HG03354 (cell line): ENCODE data around the gene PIPOX.

Experiments
- ATAC-seq: cut with Tn5 transposase; IDR thresholded peaks from one replicate; pipeline ENCODE4 v1.9.1; 2021; ENCODE audit warnings: mild to moderate bottlenecking; ENCODE audit not compliant: unreplicated experiment, poor library complexity, severe bottlenecking

PIPOX gene

DNA sequence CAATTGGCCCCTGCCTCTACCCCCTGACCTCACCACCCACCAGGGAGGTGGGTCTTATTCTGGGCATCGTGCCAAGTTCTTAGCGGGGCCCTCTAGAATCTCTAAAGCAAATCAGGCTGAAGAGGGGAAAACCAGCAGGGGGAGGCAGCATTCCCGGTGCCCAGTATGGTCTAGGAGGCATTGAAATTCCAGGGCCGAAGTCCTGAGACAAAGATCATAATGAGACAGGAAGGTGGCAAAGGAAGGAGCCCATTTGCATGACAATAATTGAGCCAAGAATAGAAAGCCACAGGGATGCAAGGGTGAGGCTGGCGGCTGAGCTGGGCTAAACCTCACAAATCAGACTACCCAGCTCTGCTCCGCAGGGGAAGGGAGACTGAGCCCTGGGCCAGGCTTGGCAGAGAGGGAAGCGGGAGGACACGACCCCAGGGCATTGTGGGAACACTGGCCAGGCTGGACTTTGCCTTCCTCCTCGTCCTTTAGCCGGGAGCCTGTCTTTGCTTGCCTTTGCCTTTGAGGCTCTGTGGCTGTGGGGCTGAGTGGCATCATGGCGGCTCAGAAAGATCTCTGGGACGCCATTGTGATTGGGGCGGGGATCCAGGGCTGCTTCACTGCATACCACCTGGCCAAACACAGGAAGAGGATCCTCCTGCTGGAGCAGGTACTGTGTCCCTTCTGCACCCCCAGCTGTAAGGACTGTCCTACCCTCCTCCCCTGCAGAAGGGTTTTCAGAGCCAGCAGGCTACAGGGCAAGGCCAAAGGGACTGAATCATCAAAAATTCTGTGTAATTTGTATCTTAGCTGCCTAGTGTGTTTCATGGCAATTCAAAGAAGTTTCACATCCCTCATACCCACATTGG, at the start of gene PIPOX:
Gene PIPOX (plus strand): TSS at position 463 of the 860 bp plus-strand sequence. CDS start 85 bp downstream, at position 548.
- ATAC-seq, result no peak

DNA sequence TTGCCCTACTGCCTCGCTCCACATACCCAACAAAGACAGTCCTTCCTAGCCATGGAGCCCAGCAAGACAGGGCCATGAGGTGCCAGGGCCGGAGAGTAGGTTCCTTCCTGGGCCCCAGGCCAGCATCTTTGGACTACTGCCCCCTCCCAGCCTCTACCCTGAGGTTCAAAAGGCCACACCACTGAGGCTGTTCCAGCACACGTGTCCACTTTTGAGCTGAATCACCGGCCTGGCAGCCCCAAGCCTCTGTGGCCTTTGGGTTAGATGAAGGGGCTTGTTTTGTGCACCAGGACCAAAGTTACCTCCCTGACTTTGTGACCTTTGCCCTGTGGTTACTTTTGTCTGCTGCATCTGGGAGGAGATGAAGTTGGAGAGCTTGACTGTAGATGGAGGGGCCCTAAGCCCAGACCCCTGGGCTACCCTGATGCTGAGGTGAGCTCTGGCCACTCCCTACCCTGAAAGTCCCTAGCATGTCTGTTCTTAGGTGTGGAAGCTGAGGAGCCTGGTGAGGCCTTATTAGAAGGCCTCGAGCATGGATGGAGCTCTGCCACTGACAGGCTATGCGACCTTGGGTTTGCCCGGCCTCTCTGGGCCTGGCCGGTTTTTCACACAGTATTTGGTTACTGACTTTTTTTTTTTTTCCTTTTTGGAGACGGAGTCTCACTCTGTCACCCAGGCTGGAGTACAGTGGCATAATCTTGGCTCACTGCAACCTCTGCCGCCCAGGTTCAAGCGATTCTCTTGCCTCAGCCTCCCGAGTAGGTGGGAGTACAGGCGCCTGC, 49.1 kb upstream of the PIPOX start:
- no peak for ATAC-seq

- ATAC-seq, result no peak
These were observed 46.3 kb upstream of the PIPOX start for GRCh38 chr17:28996554-28997096.

DNA sequence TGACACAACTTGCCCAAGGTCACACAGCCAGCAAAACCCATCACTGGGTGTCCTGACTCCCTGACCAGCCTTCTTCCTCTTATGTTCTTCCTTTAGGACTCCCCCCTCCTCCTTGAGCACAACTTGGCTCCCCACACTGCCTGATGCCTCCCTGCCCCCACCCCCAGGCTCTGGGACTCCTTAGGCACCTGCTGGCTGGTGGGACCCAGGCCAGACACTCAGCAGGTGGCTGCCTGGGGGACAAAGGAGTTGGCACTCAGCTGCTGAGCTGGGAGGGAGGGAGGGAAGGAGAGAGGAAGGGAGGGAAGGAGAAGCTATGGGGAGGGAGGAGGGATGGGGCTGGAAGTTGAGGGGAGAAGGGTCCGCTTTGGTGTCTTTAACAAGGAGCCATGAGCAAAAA, 45.1 kb upstream of the PIPOX start:
- ATAC-seq, result no peak

GRCh38 chr17:28999206-28999605, 43.7 kb upstream of the PIPOX start:
- no peak for ATAC-seq

GRCh38 chr17:29000973-29001372, 42.0 kb upstream of the PIPOX start:
- ATAC-seq, result no peak

- ATAC-seq, result no peak
These were observed 40.1 kb upstream of the PIPOX start for GRCh38 chr17:29002811-29003210.

DNA sequence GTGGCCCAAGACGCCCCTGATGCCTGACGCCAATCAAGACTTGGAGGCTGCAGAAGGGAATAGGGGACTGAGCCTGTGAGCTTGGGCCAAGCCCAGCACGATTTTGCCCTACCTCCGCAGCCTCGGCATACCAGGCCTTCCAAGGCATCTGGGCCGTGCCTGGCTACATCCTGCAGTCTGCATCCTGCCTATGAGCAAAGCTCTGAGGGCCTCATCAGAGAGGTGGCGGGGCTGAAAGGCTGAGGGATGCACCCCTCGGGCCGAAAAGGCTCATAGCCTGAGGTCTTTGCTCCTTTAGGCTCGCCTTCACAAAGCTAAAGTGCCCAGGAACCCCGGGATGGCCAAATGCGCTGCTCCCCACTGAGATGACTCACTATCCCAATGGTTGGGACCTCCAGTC, 39.7 kb upstream of the PIPOX start:
- ATAC-seq, result no peak

DNA sequence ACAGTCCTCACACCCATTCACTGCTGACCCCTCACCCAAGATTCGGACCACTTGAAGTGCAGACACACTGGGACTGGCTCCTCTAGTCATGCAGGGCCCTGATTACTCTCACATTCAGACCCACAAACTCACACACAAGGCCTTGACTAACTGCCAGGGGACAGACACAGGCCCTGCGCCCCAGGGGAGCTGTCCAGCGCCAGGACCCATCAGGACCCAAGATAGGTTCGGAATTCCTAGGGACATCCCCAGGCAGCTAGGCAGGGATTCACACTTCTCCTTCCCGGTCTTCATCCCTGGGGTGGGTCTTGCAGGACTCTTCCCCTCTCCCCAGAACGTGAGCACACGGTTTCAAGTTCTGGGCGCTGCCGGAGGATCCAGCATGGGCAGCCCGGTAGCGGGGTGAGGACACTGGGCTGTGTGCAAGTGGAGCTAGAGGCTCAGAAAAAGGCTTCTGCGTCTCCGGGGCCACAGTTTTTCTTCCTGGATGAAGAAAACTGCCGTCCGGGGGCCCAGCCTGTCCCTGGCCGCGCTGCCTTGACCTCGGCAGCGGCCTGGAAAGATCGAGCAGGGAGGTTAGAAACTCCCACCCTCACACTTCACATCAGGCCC, 38.8 kb upstream of the PIPOX start:
- ATAC-seq, result no peak

DNA sequence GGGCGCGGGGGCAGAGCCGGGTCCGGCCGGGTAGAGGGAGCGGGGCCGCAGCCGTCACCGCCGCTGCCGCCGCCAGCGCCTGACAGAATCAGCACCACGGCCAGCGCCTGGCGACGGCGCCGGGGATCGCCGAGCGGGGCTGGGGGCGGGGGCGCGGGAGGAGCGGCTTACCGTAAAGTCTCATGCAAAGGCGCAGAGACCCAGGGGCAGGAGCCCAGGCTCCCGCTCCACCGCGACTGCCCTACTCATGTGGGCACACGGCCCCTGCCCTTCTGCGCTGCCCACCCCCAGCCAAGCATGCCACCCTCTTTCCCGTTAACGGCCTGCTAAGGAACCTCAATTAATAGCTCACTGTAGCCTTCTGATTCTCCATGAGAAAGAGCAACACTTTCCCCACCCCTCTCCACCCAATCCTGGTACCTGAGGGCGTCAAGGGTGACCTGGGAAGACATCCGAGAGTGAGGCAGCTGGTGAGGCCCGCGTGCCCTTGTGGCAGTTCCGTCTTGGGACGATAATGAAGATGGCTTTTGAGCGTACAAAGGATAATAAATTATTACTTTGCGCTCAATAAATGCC, 36.9 kb upstream of the PIPOX start, which contains the start of gene SEZ6:
Gene SEZ6 (minus strand): TSS at position 98 of the 576 bp plus-strand sequence. CDS start 164 bp downstream, outside the sequence.
- no peak for ATAC-seq

- ATAC-seq, result no peak
These were observed 35.5 kb upstream of the PIPOX start for GRCh38 chr17:29007456-29007855.

- ATAC-seq, result no peak
These were observed 35.0 kb upstream of the PIPOX start for GRCh38 chr17:29007860-29008455.

- no peak for ATAC-seq
These were observed 34.4 kb upstream of the PIPOX start for GRCh38 chr17:29008591-29008990.

DNA sequence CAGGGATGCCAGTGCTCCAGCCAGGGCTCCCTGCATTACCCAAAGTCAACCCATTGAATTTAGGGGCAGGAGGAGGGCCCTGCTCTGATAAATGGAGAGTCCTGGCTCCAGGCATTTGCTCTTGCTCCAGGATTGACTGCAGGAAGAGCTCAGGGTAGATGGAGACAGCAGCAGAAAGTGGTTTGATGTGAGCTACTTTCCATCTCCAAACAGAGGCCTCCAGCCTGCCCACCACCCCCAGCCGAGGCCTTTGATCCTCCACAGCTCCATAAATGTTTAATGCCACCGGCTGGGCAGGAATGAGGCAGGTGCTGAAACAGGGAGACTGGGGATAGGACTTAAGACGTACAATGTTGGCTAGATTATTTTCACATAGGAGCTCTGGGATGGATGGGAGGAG, 32.8 kb upstream of the PIPOX start:
- ATAC-seq, result no peak

DNA sequence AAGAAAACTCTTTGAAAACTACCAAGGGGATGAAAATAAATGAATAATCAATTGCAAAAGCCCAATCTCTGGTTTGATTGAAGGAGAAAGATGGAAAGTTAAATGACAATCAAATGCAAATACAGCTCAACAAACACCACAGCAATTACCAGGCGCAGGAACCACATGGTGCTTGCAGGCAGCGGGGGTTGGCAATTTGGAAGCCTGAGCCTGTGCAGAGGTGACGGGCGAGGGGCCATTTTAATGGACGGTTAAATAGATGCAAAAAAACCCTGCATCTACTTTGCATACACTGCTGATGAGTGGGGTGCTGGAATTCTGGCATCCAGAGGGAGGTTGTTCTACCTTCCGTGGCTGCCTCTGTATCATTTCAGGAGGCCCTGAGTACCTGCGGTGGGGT, 32.4 kb upstream of the PIPOX start:
- ATAC-seq, result no peak

GRCh38 chr17:29012535-29012934, 30.4 kb upstream of the PIPOX start:
- ATAC-seq, result no peak

DNA sequence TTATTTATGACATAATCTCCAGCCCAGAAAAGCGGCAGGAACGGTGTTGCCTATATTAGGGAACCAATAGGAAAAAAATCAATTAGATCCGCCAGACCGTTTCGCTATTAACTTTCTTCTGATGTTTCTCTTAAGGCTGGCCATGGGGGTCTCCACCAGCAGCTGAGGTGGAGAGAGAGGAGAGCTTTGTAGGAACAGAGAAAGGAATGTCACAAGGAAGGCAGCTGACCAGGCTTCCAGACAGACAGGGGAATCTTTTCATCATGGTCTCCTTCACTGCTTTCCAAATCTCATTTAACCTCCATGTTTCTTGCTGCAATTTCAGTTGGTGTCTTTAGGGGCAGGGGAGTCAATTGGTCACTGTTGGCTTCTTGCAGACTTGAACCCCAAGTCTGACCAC, 28.2 kb upstream of the PIPOX start:
- no peak for ATAC-seq

GRCh38 chr17:29016345-29017210, 26.4 kb upstream of the PIPOX start:
- ATAC-seq, result no peak
